Suprapubic skin (tissue), 4 donors: Measurements from ENCODE around the gene NPIPB6.

Experiments
- CTCF ChIP-seq, 2 donors: fragments of 200-600 bp in 1 of 2; fragments of 450-650 bp in 1 of 2; sonication (generic) in 1 of 2; IDR thresholded peaks; one replicate each; pipeline ENCODE4 v1.5.1; 2016 to 2019; ENCODE audit warnings: antibody characterized with exemption in 2 of 2, mild to moderate bottlenecking in 1 of 2, moderate library complexity in 1 of 2
- POLR2A ChIP-seq, 2 donors: fragments of 450-650 bp; IDR thresholded peaks; one replicate each; pipeline ENCODE4 v1.6.1; 2017; ENCODE audit warnings: antibody characterized with exemption in 2 of 2, mild to moderate bottlenecking in 2 of 2, moderate library complexity in 2 of 2
- POLR2AphosphoS5 ChIP-seq, 3 donors: sonication (generic); formaldehyde crosslinking; IDR thresholded peaks; one replicate each; pipeline ENCODE4 v1.6.1; 2017; ENCODE audit warnings: antibody characterized with exemption in 3 of 3

GRCh38 chr16:28318042-28318744, 45.1 kb downstream of the NPIPB6 start:
- TF ChIP-seq CTCF (IDR thresholded peaks at IDR 0.05) (no peak), POLR2A (IDR thresholded peaks at IDR 0.05) (no peak), POLR2AphosphoS5 (IDR thresholded peaks at IDR 0.05) (no peak)
